ENCODE results near the gene DNAH14.
"Not testable (repeated sequence)": the region's sequence is repeated elsewhere in the genome, so short reads cannot be mapped to it uniquely, and the experiment has no call there.

The DNAH14 gene

GRCh38 chr1:224929335-224930237 is at the start of gene DNAH14:
TSS of gene DNAH14 (plus strand) at chr1:224929675. CDS start at chr1:224952703, 23,028 bp downstream.
- Histone ChIP-seq H3K36me3 (ENCODE audit: insufficient read depth, low read depth, low read length) (no peaks in the 10 kb centered on the region), H3K27me3 (ENCODE audit: insufficient read depth, low read length) (no peaks in the 10 kb centered on the region), H3K4me3 (ENCODE audit: low read length) (peak within 1 kb of the TSS; percentile 66), H3K4me1 (ENCODE audit: insufficient read depth, low read length) (no peaks in the 10 kb centered on the region), H3K9ac (ENCODE audit: low read depth, low read length) (peak within 1 kb of the TSS; percentile 59; the same call in 1 of the 2 replicates), H3K27ac (ENCODE audit: low read length) (no peak within 1 kb of the TSS), H3K9me3 (ENCODE audit: insufficient read depth, low read depth, low read length) (peaks cover 28% of the 10 kb centered on the region)

- Histone ChIP-seq H3K9me3 (ENCODE audit: insufficient read depth, low read depth, low read length) (peaks cover 11% of the 10 kb centered on the region), H3K27me3 (ENCODE audit: insufficient read depth, low read length) (no peaks in the 10 kb centered on the region), H3K9ac (ENCODE audit: low read depth, low read length) (peak overlapping the region; percentile 47; the same call in 1 of the 2 replicates), H3K4me1 (ENCODE audit: insufficient read depth, low read length) (peaks cover 39% of the 10 kb centered on the region), H3K4me3 (ENCODE audit: low read length) (peak overlapping the region; percentile 48), H3K36me3 (ENCODE audit: insufficient read depth, low read depth, low read length) (no peaks in the 10 kb centered on the region), H3K27ac (ENCODE audit: low read length) (peak overlapping the region; percentile 87)
Observed at GRCh38 chr1:224880593-224881307, 48.7 kb upstream of the DNAH14 start.

- Histone ChIP-seq H3K27ac (ENCODE audit: low read length) (peak overlapping the region; percentile 87), H3K9me3 (ENCODE audit: insufficient read depth, low read depth, low read length) (peaks cover 16% of the 10 kb centered on the region), H3K9ac (ENCODE audit: low read depth, low read length) (peak overlapping the region; percentile 47; the same call in 1 of the 2 replicates), H3K4me3 (ENCODE audit: low read length) (peak overlapping the region; percentile 48), H3K4me1 (ENCODE audit: insufficient read depth, low read length) (peaks cover 39% of the 10 kb centered on the region)
- H3K27me3 ChIP-seq (ENCODE audit: insufficient read depth, low read length); H3K36me3 ChIP-seq (ENCODE audit: insufficient read depth, low read depth, low read length): not testable (repeated sequence)
Observed at GRCh38 chr1:224881308-224881692, 48.2 kb upstream of the DNAH14 start.

- Histone ChIP-seq H3K27me3 (ENCODE audit: insufficient read depth, low read length) (no peaks in the 10 kb centered on the region), H3K4me3 (ENCODE audit: low read length) (no peak overlapping the region), H3K36me3 (ENCODE audit: insufficient read depth, low read depth, low read length) (no peaks in the 10 kb centered on the region), H3K9me3 (ENCODE audit: insufficient read depth, low read depth, low read length) (peaks cover 16% of the 10 kb centered on the region), H3K4me1 (ENCODE audit: insufficient read depth, low read length) (peaks cover 39% of the 10 kb centered on the region), H3K27ac (ENCODE audit: low read length) (no peak overlapping the region), H3K9ac (ENCODE audit: low read depth, low read length) (no peak overlapping the region)
Observed at GRCh38 chr1:224881762-224882211, 47.7 kb upstream of the DNAH14 start.

- H3K4me1 ChIP-seq (ENCODE audit: insufficient read depth, low read length) = peaks cover 39% of the 10 kb centered on the region
- H3K36me3 ChIP-seq (ENCODE audit: insufficient read depth, low read depth, low read length) = no peaks in the 10 kb centered on the region
- H3K27ac ChIP-seq (ENCODE audit: low read length) = no peak overlapping the region
- H3K4me3 ChIP-seq (ENCODE audit: low read length) = no peak overlapping the region
- H3K27me3 ChIP-seq (ENCODE audit: insufficient read depth, low read length) = no peaks in the 10 kb centered on the region
- H3K9ac ChIP-seq (ENCODE audit: low read depth, low read length) = no peak overlapping the region
- H3K9me3 ChIP-seq (ENCODE audit: insufficient read depth, low read depth, low read length) = peaks cover 16% of the 10 kb centered on the region
Observed at GRCh38 chr1:224882264-224882663, 47.2 kb upstream of the DNAH14 start.

- Histone ChIP-seq H3K9me3 (ENCODE audit: insufficient read depth, low read depth, low read length) (peaks cover 16% of the 10 kb centered on the region), H3K9ac (ENCODE audit: low read depth, low read length) (no peak overlapping the region), H3K4me1 (ENCODE audit: insufficient read depth, low read length) (peaks cover 39% of the 10 kb centered on the region), H3K4me3 (ENCODE audit: low read length) (no peak overlapping the region), H3K27me3 (ENCODE audit: insufficient read depth, low read length) (no peaks in the 10 kb centered on the region), H3K27ac (ENCODE audit: low read length) (no peak overlapping the region), H3K36me3 (ENCODE audit: insufficient read depth, low read depth, low read length) (no peaks in the 10 kb centered on the region)
Observed at GRCh38 chr1:224883091-224883490, 46.4 kb upstream of the DNAH14 start.

GRCh38 chr1:224884361-224884801 is 45.1 kb upstream of the DNAH14 start:
- Histone ChIP-seq H3K9ac (ENCODE audit: low read depth, low read length) (no peak overlapping the region), H3K27ac (ENCODE audit: low read length) (no peak overlapping the region), H3K4me3 (ENCODE audit: low read length) (0 out of 2 replicates have a peak overlapping the region, but pooled peaks have one; percentile 3), H3K36me3 (ENCODE audit: insufficient read depth, low read depth, low read length) (no peaks in the 10 kb centered on the region), H3K27me3 (ENCODE audit: insufficient read depth, low read length) (no peaks in the 10 kb centered on the region), H3K9me3 (ENCODE audit: insufficient read depth, low read depth, low read length) (peaks cover 16% of the 10 kb centered on the region), H3K4me1 (ENCODE audit: insufficient read depth, low read length) (peaks cover 37% of the 10 kb centered on the region)

GRCh38 chr1:224885376-224885775 is 44.1 kb upstream of the DNAH14 start:
- not testable (repeated sequence) for H3K4me3 ChIP-seq (ENCODE audit: low read length); H3K36me3 ChIP-seq (ENCODE audit: insufficient read depth, low read depth, low read length); H3K9ac ChIP-seq (ENCODE audit: low read depth, low read length); H3K27ac ChIP-seq (ENCODE audit: low read length); H3K27me3 ChIP-seq (ENCODE audit: insufficient read depth, low read length)
- H3K4me1 ChIP-seq (ENCODE audit: insufficient read depth, low read length) = peaks cover 27% of the 10 kb centered on the region
- peaks cover 16% of the 10 kb centered on the region for H3K9me3 ChIP-seq (ENCODE audit: insufficient read depth, low read depth, low read length)

- Histone ChIP-seq H3K9me3 (ENCODE audit: insufficient read depth, low read depth, low read length) (peaks cover 3% of the 10 kb centered on the region; the same call in 1 of the 2 replicates), H3K9ac (ENCODE audit: low read depth, low read length) (no peak overlapping the region), H3K4me1 (ENCODE audit: insufficient read depth, low read length) (no peaks in the 10 kb centered on the region), H3K27me3 (ENCODE audit: insufficient read depth, low read length) (no peaks in the 10 kb centered on the region), H3K4me3 (ENCODE audit: low read length) (no peak overlapping the region), H3K36me3 (ENCODE audit: insufficient read depth, low read depth, low read length) (no peaks in the 10 kb centered on the region), H3K27ac (ENCODE audit: low read length) (no peak overlapping the region)
Observed at GRCh38 chr1:224894915-224895314, 34.6 kb upstream of the DNAH14 start.

GRCh38 chr1:224896130-224896781 is 33.2 kb upstream of the DNAH14 start:
- Histone ChIP-seq H3K9ac (ENCODE audit: low read depth, low read length) (no peak overlapping the region), H3K4me3 (ENCODE audit: low read length) (no peak overlapping the region), H3K27ac (ENCODE audit: low read length) (no peak overlapping the region), H3K27me3 (ENCODE audit: insufficient read depth, low read length) (no peaks in the 10 kb centered on the region), H3K9me3 (ENCODE audit: insufficient read depth, low read depth, low read length) (peaks cover 3% of the 10 kb centered on the region; the same call in 1 of the 2 replicates), H3K4me1 (ENCODE audit: insufficient read depth, low read length) (no peaks in the 10 kb centered on the region), H3K36me3 (ENCODE audit: insufficient read depth, low read depth, low read length) (no peaks in the 10 kb centered on the region)

GRCh38 chr1:224897529-224898327 is 31.7 kb upstream of the DNAH14 start:
- Histone ChIP-seq H3K9me3 (ENCODE audit: insufficient read depth, low read depth, low read length) (peaks cover 3% of the 10 kb centered on the region; the same call in 1 of the 2 replicates), H3K4me3 (ENCODE audit: low read length) (no peak overlapping the region), H3K36me3 (ENCODE audit: insufficient read depth, low read depth, low read length) (no peaks in the 10 kb centered on the region), H3K27me3 (ENCODE audit: insufficient read depth, low read length) (no peaks in the 10 kb centered on the region), H3K9ac (ENCODE audit: low read depth, low read length) (no peak overlapping the region), H3K4me1 (ENCODE audit: insufficient read depth, low read length) (no peaks in the 10 kb centered on the region), H3K27ac (ENCODE audit: low read length) (no peak overlapping the region)
